GM12874 (cell line): ENCODE data around the gene CDH13.

ENCODE experiments used
- TF ChIP-seq, protein P1 (sequence below): IDR thresholded peaks from 2 replicates; pipeline ENCODE4 v1.5.1; 2011; ENCODE audit warnings: low read depth, mild to moderate bottlenecking, control low read depth, low read length, moderate library complexity; ENCODE audit not compliant: insufficient read depth

CDH13 gene

DNA sequence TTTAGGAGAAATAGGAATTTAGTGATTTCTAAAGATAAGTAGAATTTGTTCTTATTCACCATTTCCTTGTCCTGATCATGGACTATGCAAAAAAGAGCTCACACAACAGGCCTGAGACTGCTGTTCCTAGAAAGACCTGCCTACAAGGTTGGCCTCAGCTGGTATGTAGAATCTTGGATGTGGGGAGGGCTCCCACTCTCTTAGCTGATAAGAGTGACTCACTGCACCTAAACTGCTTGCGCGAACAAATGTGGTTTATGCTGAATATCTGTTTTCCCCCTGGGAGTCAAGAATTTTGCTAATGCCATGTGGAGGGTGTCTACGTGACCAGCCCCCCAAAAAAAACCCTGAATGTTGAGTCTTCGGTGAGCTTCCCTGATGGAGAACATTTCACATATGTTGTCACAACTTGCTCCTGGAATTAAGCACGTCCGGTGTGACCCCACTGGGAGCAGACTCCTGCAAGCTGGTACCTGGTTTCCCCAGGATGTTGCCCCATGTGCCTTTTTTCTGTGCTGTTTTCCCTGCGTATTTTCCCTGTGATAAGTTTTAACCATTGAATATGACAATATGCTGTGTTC lies 1112.2 kb downstream of the CDH13 start:
- TF ChIP-seq, protein P1, sequence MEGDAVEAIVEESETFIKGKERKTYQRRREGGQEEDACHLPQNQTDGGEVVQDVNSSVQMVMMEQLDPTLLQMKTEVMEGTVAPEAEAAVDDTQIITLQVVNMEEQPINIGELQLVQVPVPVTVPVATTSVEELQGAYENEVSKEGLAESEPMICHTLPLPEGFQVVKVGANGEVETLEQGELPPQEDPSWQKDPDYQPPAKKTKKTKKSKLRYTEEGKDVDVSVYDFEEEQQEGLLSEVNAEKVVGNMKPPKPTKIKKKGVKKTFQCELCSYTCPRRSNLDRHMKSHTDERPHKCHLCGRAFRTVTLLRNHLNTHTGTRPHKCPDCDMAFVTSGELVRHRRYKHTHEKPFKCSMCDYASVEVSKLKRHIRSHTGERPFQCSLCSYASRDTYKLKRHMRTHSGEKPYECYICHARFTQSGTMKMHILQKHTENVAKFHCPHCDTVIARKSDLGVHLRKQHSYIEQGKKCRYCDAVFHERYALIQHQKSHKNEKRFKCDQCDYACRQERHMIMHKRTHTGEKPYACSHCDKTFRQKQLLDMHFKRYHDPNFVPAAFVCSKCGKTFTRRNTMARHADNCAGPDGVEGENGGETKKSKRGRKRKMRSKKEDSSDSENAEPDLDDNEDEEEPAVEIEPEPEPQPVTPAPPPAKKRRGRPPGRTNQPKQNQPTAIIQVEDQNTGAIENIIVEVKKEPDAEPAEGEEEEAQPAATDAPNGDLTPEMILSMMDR, result no peak

DNA sequence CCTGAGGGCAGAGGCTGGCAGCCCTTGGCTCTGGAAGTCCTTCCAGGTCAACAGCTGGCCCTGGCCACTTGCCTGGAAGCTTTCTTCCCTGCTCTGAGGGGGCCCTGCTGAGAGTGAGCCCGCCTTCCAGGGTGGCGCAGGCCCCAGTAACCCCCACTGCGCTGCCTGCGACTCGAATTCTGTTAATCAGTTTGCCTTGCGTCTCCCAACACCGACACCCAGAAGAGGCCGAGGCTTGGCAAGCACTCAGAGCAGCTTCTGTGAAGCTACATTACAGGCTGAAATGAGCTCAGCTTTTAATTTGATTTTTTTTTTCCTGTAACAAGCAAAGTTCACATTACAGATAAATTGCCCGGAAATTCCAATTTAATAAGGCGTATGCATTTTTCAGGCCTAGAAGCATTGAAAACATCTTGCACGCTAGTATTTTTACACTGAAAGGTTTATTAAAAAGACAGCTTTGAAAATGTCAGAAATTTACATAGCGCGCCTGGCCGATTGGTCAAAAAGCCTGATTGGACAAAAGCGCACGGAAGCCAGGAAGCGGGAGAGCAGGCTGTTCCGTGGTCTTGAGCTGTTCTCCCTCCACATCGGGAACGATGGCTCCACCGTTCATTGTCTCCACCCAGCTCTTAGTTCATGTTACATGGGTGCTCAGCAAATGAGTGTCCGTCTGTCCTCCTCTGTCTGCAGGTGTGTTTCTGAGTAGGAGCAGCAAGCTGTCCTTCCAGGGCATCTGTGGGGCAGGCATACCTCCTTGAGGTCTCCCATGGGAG lies 1115.5 kb downstream of the CDH13 start:
- TF ChIP-seq, protein P1, result no peak

DNA sequence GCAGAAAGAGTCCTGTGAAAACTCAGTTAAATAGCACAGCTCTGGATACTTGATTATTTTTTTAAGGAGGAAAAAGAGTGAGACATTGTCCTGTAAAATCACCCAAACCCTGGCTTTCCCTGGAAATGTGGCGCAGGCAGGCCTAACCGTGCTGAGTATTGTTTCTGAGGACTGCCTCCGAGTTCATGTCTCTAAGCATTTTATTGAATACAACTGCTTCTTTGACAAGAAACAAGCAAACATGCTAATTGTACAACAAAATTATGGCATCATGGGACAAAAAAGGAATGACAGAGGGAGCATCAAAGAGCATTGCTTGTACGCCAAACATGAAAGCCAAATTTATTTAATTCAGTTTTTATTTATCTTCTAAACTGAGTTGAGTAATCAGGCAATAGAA lies 1116.5 kb downstream of the CDH13 start:
- TF ChIP-seq, protein P1, result no peak

DNA sequence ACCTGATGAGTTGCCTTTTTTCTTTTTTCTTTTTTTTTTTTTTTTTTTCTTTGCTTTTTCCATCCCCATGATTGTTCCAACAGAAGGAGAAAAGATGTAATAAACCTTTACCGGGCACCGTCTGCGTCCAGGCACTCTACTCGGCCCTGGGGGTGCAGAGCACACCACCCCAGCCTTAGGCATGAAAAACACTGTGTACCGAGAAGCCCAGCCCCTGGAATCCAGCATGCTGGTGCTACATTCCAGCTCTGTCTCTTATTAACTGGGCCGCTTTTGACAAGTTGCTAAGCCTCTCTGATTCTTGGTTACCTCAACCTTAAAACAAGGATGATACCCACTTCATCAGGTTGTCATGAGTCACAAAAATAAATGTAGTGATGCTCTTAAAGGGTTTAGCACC lies 1117.0 kb downstream of the CDH13 start:
- TF ChIP-seq, protein P1, result no peak

DNA sequence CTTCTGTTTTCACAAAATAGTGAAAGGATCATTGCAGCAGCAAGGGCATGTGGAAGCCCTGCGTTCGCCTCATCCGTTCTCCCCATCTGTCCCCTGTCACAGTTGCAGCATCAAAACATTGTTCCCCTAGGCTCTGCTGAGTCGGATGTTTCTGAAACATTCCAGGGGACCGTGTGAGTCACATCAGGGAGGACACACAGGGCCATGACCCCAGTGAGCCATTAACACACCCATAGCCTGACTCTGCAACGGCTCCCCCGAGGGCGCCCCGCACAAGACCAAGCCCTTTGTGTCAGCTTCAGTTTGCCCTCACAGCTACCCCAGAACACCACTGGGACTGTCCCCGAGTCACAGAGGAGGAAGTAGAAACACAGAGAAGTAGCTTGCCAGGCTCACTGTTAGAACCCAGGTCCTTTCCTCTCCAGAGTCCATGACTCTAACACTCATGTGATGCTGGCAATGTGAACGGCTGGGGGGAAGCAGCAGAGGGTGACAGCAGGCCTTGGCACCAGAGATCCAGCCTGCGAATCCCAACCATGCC lies 1117.7 kb downstream of the CDH13 start:
- TF ChIP-seq, protein P1, result no peak

DNA sequence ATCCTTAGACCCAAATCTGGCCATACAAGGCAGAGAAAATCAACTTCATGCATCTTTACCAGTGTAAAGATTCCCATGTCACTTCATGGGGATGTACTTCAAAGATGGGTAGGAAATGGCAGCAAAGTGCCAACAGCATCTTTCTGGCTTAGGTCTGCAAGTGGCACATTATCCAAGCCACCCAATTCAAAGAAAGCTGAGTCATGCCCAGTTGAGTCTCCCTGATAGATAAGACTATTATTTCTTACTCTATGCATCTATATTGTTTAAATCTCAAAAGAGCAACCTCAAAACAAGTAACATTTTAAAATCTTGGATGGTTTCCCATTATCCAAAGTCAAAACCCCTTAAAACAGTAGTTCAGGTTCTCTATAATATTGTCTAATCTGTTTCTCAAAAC lies 1119.8 kb downstream of the CDH13 start:
- TF ChIP-seq, protein P1, result no peak

DNA sequence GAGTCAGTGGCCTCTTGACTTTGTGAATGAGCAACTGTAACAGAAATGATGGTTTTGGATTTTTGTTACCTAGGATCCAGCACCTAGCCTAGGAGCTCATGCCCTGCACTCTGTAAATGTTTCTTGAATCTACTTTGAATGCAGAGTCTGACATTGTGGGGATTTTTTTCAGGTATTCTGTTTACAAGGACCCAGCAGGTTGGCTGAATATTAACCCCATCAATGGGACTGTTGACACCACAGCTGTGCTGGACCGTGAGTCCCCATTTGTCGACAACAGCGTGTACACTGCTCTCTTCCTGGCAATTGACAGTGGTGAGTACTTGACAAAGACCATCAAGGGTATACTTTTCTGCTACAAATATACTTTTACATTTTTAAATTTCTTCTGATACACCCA lies 1121.2 kb downstream of the CDH13 start:
- TF ChIP-seq, protein P1, result no peak
